HL-60 (cell line): ENCODE measurements around the gene CCDC82.

Experiments used
- DNase-seq, 2 experiments: peaks; one replicate each; pipeline ENCODE4 v3.0.0-alpha.2; 2010 to 2020; ENCODE audit warnings: low read depth in 1 of 2, low spot score in 1 of 2
- H3K27ac ChIP-seq: fragments of 250-450 bp; sonication (Bioruptor Pico); replicated peaks from 2 replicates; pipeline ENCODE4 v1.5.1; 2020; ENCODE audit warnings: mild to moderate bottlenecking, moderate library complexity
- H3K27me3 ChIP-seq: fragments of 250-450 bp; sonication (Bioruptor Pico); 2 replicates; pipeline ENCODE4 v1.5.1; 2021; ENCODE audit warnings: mild to moderate bottlenecking, moderate library complexity; ENCODE audit not compliant: insufficient read depth, poor library complexity, severe bottlenecking
- H3K4me3 ChIP-seq: replicated peaks from 2 replicates; pipeline ENCODE4 v1.5.1; 2011; ENCODE audit warnings: mild to moderate bottlenecking, control low read depth, low read length; ENCODE audit not compliant: insufficient read depth
- GABPA ChIP-seq: IDR thresholded peaks from 2 replicates; pipeline ENCODE4 v1.6.1; 2012; ENCODE audit warnings: low read depth
- POLR2AphosphoS5 ChIP-seq: IDR thresholded peaks from 2 replicates; pipeline ENCODE4 v1.6.1; 2012; ENCODE audit warnings: low read depth
- SPI1 ChIP-seq: IDR thresholded peaks from 2 replicates; pipeline ENCODE4 v1.6.1; 2012; ENCODE audit warnings: low read depth, mild to moderate bottlenecking, borderline replicate concordance
- TF ChIP-seq, protein P1 (sequence below): IDR thresholded peaks from 2 replicates; pipeline ENCODE4 v1.6.1; 2012; ENCODE audit warnings: low read depth; ENCODE audit not compliant: insufficient replicate concordance
- TF ChIP-seq, protein P2 (sequence below): IDR thresholded peaks from one replicate; pipeline ENCODE4 v1.5.1; 2011; ENCODE audit warnings: low read length, control low read depth, inconsistent platforms; ENCODE audit not compliant: insufficient read depth

Gene CCDC82

DNA sequence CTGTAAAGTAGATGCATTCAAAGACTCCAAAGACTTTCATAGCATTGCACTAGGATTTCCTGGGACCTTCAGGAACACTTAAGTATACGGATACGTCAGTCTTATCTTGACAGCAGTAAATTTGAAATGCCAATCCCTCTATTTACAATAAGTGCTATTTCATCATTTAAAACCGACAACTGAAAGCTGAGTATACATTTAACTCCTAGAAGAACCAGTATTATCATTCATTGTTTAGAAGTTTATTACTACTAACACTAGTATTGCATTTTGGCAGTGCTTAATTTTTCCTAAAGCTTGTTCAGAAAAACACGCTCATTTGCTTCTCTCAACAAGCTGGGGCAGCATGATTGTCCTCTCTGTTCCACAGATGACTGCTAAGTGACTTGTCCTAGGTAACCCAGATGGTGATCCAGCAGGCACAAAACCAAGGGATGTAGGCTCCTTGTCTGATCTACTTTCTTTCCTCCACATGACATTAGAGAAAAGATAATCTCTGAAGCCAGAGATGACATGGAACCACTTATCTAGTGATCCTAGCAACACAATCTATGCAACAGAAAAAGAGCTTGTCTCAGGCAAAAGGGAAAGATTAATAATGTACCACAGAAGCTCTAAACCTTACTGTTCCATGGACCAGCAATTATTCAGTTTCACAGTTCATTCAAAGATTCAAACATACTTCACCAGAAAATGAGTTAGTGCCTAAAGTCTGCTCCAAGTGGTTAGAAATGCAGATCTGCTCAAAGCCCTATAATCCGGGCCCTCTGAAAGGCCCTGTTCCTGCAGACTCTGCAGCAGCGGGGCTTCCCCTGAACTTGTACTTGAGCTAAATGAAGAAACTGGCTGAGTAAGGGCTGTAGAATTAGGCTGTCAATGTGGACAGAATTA lies 51.9 kb downstream of the CCDC82 start:
- H3K27me3 ChIP-seq = no peaks in the 10 kb centered on the region
- no peak overlapping the region for H3K27ac ChIP-seq
- no peak overlapping the region for H3K4me3 ChIP-seq
- no peak for TF ChIP-seq GABPA
- TF ChIP-seq POLR2AphosphoS5 = no peak
- TF ChIP-seq, protein P1, sequence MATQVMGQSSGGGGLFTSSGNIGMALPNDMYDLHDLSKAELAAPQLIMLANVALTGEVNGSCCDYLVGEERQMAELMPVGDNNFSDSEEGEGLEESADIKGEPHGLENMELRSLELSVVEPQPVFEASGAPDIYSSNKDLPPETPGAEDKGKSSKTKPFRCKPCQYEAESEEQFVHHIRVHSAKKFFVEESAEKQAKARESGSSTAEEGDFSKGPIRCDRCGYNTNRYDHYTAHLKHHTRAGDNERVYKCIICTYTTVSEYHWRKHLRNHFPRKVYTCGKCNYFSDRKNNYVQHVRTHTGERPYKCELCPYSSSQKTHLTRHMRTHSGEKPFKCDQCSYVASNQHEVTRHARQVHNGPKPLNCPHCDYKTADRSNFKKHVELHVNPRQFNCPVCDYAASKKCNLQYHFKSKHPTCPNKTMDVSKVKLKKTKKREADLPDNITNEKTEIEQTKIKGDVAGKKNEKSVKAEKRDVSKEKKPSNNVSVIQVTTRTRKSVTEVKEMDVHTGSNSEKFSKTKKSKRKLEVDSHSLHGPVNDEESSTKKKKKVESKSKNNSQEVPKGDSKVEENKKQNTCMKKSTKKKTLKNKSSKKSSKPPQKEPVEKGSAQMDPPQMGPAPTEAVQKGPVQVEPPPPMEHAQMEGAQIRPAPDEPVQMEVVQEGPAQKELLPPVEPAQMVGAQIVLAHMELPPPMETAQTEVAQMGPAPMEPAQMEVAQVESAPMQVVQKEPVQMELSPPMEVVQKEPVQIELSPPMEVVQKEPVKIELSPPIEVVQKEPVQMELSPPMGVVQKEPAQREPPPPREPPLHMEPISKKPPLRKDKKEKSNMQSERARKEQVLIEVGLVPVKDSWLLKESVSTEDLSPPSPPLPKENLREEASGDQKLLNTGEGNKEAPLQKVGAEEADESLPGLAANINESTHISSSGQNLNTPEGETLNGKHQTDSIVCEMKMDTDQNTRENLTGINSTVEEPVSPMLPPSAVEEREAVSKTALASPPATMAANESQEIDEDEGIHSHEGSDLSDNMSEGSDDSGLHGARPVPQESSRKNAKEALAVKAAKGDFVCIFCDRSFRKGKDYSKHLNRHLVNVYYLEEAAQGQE = no peak
- TF ChIP-seq, protein P2, sequence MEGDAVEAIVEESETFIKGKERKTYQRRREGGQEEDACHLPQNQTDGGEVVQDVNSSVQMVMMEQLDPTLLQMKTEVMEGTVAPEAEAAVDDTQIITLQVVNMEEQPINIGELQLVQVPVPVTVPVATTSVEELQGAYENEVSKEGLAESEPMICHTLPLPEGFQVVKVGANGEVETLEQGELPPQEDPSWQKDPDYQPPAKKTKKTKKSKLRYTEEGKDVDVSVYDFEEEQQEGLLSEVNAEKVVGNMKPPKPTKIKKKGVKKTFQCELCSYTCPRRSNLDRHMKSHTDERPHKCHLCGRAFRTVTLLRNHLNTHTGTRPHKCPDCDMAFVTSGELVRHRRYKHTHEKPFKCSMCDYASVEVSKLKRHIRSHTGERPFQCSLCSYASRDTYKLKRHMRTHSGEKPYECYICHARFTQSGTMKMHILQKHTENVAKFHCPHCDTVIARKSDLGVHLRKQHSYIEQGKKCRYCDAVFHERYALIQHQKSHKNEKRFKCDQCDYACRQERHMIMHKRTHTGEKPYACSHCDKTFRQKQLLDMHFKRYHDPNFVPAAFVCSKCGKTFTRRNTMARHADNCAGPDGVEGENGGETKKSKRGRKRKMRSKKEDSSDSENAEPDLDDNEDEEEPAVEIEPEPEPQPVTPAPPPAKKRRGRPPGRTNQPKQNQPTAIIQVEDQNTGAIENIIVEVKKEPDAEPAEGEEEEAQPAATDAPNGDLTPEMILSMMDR = no peak
- no peak for TF ChIP-seq SPI1
- no peak for DNase-seq

DNA sequence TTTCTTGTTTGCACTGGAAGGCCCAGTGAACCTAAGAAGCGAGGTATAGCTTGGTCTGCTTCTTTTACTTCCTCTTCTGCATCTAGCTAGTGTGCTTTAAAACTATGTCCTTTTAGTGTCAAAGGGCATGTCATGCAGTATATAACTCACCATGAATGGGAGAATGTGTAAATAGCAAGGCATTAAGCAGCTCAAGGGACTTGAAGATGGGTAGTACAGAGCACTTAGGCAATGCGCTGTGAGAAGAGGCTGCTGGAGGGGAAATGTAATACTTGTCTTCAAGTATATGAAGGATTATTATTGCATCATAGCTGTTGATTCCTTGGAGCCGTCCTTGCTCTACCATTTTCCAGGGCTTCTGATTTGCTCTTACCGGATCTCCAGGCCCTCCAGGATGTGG lies 54.3 kb downstream of the CCDC82 start:
- H3K27me3 ChIP-seq = no peaks in the 10 kb centered on the region
- no peak for DNase-seq
- no peak overlapping the region for H3K4me3 ChIP-seq
- TF ChIP-seq POLR2AphosphoS5 (no peak), GABPA (no peak), SPI1 (no peak)
- TF ChIP-seq, protein P2 = no peak
- TF ChIP-seq, protein P1 = no peak
- no peak overlapping the region for H3K27ac ChIP-seq

DNA sequence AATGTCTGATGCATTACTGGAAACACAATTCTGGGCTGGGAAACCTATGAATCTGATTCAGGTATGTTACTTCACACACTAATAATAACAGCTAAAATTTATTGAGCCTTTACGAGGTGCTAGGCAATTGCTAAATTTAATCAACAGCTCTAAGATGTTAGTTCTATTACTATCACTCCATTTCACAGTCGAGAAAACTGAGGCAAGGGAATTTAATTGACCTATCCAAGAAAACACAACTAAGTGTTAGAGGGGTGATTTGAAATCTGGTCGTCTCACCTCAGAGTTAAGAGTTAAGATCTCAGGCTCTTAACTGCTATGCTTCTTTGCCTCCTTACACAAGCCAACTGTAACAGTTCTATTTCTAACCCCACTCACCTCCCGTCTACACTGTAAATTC lies 55.5 kb downstream of the CCDC82 start:
- H3K4me3 ChIP-seq = no peak overlapping the region
- TF ChIP-seq, protein P1 = no peak
- TF ChIP-seq, protein P2 = no peak
- TF ChIP-seq POLR2AphosphoS5 (no peak), SPI1 (no peak), GABPA (no peak)
- no peak for DNase-seq
- H3K27ac ChIP-seq = no peak overlapping the region
- H3K27me3 ChIP-seq = no peaks in the 10 kb centered on the region
